ENCODE data around the gene NPW.

Gene NPW

GRCh38 chr16:1979271-1980029 is 40.1 kb upstream of the NPW start:
- in situ Hi-C loops (cut with HindIII; ENCODE audit: low pct_ligation_motif_present, low sequenced_read_pairs), result no loop called here
- Histone ChIP-seq H3K27ac (no peak overlapping the region), H3K4me3 (ENCODE audit: low read depth, low read length) (no peak overlapping the region), H3K27me3 (replicated peaks) (peaks cover 34% of the 10 kb centered on the region), H3K36me3 (replicated peaks) (peaks cover 43% of the 10 kb centered on the region)
- no peak for DNase-seq
- no peak for TF ChIP-seq CTCF (IDR thresholded peaks at IDR 0.05; ENCODE audit: low read depth, low read length, missing control alignments)

- peaks cover 34% of the 10 kb centered on the region for H3K27me3 ChIP-seq (replicated peaks)
- no peak overlapping the region for H3K27ac ChIP-seq
- H3K4me3 ChIP-seq (ENCODE audit: low read depth, low read length), result no peak overlapping the region
- no peak for TF ChIP-seq CTCF (IDR thresholded peaks at IDR 0.05; ENCODE audit: low read depth, low read length, missing control alignments)
- in situ Hi-C loops (cut with HindIII; ENCODE audit: low pct_ligation_motif_present, low sequenced_read_pairs), result no loop called here
- H3K36me3 ChIP-seq (replicated peaks), result peaks cover 35% of the 10 kb centered on the region
- DNase-seq, result no peak
These were observed 39.4 kb upstream of the NPW start for GRCh38 chr16:1980030-1980769.

- Histone ChIP-seq H3K27me3 (replicated peaks) (peaks cover 34% of the 10 kb centered on the region), H3K4me3 (ENCODE audit: low read depth, low read length) (no peak overlapping the region), H3K36me3 (replicated peaks) (peaks cover 33% of the 10 kb centered on the region), H3K27ac (no peak overlapping the region)
- no peak for TF ChIP-seq CTCF (IDR thresholded peaks at IDR 0.05; ENCODE audit: low read depth, low read length, missing control alignments)
- in situ Hi-C loops (cut with HindIII; ENCODE audit: low pct_ligation_motif_present, low sequenced_read_pairs), result no loop called here
- no peak for DNase-seq
These were observed 38.9 kb upstream of the NPW start for GRCh38 chr16:1980770-1981087.

- Histone ChIP-seq H3K27me3 (replicated peaks) (peaks cover 34% of the 10 kb centered on the region), H3K36me3 (replicated peaks) (peaks cover 33% of the 10 kb centered on the region), H3K27ac (no peak within 1 kb of the TSS), H3K4me3 (ENCODE audit: low read depth, low read length) (no peak within 1 kb of the TSS)
- in situ Hi-C loops (cut with HindIII; ENCODE audit: low pct_ligation_motif_present, low sequenced_read_pairs), result no loop called here
- no peak for DNase-seq
- TF ChIP-seq CTCF (IDR thresholded peaks at IDR 0.05; ENCODE audit: low read depth, low read length, missing control alignments), result no peak
These were observed 38.2 kb upstream of the NPW start, which contains the start of gene NOXO1 for GRCh38 chr16:1981398-1981836. Gene NOXO1, minus strand, starts transcription at chr16:1981469. Its CDS starts 290 bp downstream, at chr16:1981179.

- peaks cover 32% of the 10 kb centered on the region for H3K36me3 ChIP-seq (replicated peaks)
- no peak for DNase-seq
- H3K4me3 ChIP-seq (ENCODE audit: low read depth, low read length), result no peak overlapping the region
- no peak overlapping the region for H3K27ac ChIP-seq
- peaks cover 34% of the 10 kb centered on the region for H3K27me3 ChIP-seq (replicated peaks)
- in situ Hi-C loops (cut with HindIII; ENCODE audit: low pct_ligation_motif_present, low sequenced_read_pairs), result no loop called here
- no peak for TF ChIP-seq CTCF (IDR thresholded peaks at IDR 0.05; ENCODE audit: low read depth, low read length, missing control alignments)
These were observed 37.6 kb upstream of the NPW start for GRCh38 chr16:1982013-1982433.

Measured in brain microvascular endothelial cell (primary cell).